Ammon's horn (tissue), 1 donor: ENCODE measurements around the gene SV2B.

Experiments
- DNase-seq: peaks from one replicate; pipeline ENCODE4 v3.0.0-alpha.2; 2016; ENCODE audit warnings: low spot score

SV2B gene

DNA sequence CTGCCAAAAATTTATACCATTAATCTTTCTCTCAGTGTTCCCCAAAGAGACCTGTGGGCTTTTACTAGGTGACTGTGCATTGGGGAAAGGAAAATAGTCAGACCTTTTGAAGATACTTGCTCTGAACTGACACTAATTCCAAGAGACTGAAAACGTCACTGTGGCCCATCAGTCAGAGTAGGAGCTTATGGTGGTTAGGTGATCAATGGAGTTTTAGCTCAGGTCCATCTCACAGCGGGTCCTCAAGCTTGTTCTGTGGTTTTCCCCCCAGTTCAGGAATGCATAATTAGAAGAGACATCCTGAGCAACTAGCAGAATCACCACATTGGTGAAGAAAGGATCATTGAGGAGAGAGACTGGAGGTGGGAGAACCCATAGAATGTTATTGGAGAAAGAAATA lies 134.7 kb downstream of the SV2B start:
- no peak for DNase-seq

DNA sequence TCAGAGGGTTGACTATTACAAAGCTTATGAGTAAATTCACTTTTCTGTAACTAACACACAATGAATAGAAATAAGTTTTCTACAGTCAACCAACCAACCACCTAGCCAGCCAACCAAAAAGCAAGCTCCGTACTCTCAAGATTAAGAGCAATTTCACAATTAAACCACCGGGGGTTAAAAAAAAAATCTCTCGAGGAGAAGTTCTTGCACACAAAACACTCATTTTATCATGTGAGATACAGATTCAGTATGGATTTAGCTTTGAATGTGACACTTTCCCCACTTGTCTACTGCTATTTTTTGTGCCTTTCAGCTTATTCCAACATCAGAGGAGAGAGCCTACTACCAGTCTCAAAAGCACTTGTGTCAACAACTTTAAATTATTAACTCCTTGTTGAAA lies 135.3 kb downstream of the SV2B start:
- DNase-seq = no peak

DNA sequence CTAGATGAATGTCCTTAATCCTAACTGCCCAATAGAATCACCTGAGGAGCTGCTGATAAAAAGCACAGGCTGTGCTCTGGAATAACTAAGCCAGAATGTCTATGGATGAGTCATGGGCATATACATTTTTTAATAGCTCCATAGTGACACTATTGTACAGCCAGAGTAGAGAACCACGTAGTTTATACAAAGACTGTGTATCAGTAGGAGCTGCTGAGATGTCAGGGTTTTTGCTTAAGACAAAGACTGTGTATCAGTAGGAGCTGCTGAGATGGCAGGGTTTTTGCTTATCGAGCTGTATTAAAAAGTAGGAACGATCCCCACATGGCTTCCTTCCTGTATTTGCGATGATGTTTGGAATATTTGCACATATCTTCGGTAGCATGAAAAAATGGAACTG lies 137.4 kb downstream of the SV2B start:
- no peak for DNase-seq

DNA sequence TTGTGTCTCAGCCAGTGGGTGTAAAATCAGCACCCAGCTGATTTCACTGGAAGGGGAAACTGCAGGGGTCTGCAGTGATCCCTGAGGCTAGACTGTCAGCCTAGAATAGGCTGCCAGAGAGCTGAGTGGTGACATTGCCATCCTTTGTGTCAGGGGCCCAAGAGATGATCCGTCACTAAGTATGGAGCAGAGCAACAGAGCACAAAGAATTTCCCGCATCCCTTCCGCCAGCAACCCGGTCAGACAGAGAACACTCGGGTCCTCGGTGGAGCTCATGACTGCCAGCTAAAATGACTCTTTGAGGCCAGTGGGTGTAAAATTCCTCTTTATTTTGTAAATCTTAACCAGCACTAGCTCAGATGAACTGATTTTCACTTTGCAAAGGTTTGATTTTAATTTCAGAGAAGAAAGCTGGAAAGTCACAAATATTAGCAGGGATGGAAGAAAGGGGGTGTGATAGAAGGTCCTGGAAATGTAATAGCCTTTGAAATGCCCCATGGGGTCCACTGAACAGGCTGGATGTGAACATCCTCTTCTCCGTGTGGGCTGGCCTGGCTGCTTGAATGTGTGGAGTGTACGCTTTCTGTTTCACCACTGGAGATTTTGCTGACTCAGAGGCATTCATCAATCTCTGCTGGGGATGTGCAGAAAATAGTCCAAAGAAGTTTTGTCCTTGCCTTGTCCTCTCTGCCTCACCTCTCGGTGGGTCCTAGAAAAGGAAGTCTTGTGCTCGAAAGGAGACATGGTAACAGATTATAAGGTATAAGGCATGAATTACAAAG lies 138.8 kb downstream of the SV2B start:
- peak; percentile 47 for DNase-seq

DNA sequence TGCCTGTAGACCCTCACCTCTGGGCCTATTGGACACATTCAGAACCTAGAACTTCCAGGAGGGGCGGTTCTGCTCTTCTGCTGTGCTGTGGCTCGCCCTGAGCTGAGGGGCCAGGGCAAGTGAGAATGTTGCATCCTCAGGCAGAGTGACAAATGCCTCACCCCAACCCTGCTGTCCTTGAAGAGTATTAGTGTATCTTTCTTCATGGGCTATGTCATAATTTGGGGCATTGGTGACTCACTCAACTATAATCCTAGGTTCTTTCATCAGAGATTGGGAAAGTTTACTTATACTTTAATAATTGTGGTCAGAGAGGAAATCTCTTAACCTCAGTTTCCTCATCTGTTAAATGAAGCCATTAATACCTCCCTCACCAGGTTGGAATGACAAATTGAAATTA lies 143.8 kb downstream of the SV2B start:
- no peak for DNase-seq

DNA sequence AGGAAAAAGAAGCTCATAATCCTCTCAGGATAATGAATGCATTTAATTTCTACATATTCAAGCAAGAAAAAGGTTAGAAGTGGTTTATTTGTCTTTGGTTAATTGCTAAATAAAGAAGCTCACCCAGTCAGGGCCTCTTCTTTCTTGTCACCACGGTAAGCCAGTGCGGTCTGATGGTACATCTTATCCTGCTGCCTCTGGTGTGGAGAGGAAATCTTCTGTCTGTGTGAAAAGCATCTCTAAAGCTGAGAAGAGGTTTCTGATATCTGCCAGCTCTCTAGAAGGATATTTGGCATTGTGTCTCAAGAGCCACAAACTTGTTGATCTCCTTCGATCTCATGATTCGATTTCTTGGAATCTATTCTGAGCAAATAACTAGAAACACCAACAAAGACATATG lies 144.9 kb downstream of the SV2B start:
- no peak for DNase-seq

DNA sequence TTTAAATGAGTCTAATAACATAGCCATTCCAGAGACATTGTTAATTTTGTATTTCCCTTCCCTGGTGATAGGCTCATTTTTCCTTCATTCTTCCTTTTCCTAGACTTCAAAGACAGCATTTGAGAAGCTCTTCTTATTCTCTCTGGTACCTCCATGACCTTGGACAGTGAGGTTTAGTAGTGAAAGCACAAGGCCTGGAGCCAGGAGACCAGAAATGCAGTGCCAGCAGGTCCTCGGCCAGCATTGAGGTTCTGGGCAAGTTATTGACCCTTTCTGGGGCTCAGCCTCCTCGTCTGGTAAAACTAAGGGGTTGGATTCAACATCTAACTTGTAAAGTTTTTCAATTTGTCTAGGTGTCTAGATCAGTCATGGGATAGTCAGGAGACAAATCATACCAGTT lies 146.9 kb downstream of the SV2B start:
- DNase-seq = no peak

DNA sequence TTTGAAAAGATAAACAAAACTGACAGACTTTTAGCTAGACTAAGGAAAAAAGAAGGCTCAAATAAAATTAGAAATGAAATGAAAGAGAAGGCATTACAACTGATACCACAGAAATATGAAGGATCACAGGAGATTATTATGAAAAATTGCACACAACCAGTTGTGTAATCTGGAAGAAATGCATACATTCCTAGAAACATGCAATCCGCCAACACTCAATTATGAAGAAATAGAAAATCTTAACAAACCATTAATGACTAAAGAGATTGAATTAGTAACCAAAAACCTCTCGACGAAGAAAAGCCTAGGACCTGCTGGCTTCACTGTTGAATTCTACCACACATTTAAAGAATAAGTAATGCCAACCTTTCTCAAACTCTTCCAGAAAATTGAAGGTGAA lies 149.5 kb downstream of the SV2B start:
- DNase-seq = no peak

DNA sequence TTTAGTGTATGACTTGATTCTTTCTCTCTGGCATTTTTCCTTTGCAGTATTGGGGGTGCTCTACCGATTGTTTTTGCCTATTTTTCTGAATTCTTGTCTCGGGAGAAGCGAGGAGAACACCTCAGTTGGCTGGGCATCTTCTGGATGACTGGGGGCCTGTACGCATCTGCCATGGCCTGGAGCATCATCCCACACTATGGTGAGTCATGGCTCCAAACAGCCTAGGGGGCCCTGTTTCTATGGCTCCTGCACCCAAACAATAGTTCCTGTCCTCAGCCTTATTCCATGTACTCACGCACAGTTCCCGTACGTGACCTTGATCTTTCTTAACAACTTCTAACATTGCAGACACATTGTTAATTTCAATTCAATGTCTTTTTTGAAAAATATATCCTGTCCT lies 152.3 kb downstream of the SV2B start:
- no peak for DNase-seq

DNA sequence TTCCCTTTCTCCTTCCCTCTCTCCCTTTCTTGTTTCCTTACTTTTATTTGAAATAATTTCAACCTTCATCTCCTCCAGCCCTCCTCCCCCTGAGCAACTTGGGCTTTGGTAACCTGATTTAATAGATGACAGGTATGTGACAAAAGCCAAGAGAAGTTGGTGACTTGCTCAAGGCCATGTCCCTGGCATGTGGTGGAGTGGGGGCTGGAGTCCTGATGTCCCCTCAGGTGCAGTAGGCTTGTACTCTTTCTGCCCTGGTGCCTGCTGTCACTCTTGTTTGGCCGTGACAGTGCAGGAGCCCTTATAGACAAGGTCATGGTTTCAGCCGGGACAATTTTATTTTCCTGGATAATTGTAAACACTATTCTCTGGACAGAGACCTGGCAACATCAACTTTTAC lies 152.7 kb downstream of the SV2B start:
- no peak for DNase-seq

DNA sequence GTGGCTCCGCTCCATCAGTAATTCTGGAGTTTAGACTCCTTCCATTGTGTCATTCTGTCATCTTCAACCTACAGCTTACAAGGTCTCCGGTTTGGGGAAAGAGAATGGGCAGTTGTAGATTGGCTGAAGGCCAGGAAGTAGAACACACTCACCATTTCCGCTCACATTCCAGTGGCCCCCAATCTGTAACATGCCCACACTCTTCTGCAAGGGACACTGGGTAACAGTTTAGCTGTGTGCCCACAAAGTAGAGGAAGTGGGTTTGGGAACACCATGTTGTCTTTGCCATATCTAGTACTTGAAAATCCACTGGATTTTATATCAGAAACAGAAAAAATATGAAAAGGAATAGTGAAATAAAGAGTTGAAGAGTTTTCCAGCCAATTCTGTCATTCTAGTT lies 153.5 kb downstream of the SV2B start:
- no peak for DNase-seq

DNA sequence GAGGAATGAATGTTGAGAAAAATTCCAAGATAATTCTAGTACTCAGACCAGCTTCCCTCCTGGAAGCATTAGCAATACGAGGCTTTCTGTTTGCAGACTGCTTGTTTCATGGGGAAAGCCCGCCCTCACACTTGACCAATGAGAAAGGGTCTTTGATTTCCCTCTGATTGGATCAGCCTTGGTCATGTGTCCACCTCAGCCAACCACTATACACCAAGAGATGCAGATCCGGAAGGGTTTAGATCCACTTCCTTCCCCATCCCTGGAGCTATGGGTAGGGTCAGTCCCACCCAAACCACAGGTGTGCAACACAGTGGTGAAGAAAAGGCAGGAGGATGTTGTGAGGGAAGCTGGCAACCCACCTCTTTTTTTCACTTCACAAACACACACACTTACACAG lies 154.7 kb downstream of the SV2B start:
- no peak for DNase-seq

DNA sequence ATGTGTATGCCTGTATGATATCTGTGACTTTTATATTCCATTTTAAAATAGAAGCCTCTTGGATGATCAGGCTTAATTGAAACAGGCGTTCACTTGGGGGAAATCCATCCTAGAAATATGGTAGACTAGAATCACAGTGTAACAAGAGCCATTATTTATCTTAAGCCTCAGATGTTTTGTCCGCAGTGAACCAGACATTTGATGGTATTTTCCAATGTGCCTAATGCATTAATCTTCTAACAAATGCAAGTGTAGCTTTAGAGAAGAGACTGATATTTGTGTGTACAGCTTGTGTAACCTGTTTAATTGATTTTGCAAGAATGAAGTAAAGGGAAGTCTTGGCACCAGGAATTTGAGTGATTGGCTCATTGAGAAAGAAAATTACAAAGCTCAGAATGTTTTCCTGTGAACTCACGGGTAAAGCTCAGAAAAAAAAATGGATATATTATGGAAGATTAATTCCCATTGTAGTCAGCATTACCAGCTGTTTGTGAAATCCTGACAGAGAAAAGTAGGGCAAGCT lies 155.7 kb downstream of the SV2B start:
- DNase-seq = no peak

DNA sequence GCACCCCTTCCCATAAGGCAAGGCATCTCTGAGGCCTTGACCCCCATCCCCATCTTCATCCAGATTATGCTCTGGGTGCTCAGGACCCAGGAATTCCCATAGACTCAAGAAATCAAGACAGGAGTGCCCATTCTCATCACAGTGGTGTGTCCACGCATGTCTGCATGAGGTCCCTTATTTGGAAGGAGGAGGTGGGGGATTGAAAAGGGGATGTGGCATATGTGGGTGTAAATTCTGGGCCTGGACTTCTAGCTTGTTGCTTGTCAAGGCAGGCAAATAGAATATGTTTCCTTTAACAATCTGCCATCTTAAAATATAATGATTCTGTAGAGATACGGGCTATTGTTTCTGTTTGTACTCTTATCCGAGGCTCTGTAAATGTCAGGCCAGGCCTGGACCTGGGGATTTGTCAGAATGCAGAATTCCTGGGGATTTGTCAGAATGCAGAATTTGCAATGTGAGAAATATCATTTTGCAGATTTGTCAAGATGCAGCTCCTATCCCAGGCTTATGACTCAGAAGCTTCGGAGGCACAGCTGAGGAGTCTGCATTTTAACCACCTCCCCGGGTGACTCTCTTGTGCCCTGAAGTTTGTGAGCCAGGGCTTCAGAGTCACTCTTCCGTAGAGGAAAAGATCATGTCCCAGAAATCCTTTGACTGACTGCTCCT lies 157.8 kb downstream of the SV2B start:
- no peak for DNase-seq

DNA sequence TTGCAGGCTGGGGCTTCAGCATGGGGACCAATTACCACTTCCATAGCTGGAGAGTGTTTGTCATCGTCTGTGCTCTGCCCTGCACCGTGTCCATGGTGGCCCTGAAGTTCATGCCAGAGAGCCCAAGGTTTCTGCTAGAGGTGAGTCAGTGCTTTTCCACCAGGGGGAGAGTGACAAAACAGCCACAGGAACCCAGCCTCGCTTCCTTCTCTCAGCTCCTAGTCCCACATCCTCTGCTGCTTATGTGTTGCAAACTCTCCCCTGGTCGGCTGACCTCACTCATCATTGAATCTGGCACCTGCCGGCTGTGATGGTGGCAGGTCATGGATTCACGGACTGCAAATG lies 158.3 kb downstream of the SV2B start:
- DNase-seq = no peak

DNA sequence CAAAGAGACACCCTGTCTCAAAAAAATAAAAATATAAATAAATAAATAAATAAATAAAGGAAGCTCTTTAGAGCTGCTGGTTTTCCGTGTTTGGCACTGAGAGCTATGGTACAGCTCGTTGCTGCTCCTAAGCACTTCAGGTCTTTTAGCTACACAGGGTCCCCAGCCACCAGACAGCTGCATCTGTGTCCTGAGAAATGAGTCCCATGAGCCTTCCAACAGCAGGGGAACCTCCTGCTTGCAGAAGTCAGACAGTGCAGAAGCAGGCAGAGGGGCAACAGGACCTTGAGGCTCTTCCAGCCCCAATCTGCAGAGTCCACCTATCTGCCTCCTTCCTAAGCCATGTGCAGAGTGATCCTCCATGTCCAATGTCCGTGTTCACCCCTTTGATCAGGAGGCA lies 159.0 kb downstream of the SV2B start:
- no peak for DNase-seq

DNA sequence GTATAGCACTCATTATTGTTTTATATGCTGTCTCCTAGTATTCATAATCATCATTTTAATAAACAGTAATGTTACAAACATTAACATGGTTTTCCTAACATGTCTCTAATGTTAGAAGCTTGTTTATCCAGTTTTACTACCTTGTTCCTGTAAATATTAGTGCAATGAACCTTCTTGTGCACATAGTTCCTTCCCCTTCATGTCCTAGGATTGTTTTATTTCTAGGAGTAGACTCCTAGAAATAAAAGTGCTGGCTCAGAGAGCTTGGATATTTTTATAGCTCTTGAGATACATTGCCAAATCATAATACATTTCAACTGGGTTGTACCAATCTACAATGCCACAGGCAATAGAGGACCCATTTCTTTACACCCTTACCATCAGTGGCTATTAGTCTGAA lies 161.3 kb downstream of the SV2B start:
- DNase-seq = no peak

DNA sequence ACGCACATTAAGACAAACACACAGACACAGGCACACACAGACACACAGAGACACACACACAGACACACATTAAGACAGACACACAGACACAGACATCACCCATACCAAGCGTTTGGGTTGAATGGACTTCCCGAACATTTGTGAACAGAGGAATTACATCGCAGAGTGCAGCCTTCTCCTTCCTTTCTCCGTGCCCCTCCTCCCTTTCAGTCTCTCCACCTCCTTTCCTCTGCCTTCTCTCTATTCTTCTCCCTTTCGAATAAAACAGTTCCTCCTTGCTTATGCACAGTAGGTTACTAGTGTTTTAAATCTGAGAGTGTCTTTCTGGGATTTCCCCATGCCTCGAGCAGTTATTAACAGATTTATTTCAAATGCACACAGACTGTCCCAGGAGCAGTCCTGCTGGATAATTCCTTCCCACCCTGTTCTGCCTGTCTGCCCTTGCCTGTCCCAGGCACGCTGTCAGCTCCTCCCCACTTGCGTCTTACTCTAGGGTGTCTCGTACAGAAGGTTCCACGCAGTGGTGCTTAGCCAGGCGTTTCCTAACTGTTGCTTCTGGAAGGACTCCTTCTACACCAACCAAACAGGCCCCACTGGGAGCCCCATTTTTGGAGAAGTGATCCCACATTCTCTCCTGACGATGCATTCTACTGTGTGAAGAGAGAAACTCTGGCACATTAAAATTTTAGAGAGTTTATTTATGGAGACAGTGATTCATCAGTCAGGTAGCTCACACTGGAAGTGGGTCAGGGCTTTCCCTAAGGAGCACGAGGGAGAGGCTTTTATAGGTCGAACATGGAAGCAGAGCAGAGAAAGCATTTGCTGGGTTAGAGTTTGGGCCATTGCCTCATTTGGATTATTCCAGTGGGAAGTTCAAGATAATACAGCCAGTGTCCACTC lies 163.8 kb downstream of the SV2B start:
- DNase-seq = no peak

DNA sequence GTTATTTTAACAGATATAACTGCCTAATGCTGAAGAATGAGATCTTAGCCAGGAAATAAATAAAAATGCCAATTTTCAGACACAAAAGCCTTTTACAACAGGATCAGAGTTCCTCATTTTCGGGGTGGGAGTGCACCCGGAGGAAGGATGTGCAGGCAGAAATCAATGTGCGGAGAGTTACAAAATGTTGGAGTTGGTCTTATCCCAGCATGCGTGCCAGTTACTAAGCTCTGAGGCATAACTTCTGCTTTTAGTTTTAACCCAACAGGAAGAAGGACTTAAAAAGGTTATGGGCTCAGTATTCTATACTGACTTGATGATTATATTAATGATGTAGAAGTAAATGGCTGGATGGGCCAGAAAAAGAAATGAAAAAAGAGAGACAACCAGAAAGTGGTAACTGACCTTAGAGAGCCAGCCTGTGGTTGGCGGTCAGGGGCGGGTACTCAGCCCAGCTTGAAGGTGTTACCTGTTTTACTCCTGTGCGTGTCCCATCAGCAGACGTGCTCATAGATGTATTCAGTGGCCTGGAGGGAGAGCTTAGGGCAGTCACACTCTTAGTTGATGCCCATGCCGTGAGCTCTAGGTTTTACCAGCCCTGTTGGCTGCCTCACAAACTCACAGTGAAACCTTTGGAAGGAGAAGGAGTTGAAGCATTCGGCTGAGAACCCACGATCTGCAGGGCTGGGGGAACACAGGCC lies 164.7 kb downstream of the SV2B start:
- no peak for DNase-seq

DNA sequence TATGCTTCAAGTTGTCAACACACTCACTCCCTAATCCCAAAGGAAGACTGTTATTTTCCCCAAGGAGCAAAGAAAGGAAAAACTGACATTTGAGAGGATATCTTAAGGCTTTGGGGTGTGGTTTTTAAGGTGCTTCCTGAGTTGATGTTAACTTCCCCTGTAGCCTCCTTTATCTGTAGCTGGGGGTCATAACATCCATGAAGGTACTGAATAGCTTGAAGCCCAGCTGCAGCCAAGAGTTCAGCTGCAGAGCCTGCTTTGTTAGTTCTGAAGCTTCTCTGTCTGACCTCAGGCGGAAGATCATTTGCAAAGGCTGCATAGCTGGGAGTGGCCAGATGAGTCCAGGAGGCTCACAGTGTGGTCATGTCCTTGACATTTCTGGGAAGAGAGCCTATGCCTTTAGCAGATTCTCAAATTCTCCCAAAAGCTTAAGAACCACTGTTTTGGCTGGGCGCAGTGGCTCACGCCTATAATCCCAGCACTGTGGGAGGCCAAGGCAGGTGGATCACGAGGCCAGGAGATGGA lies 165.4 kb downstream of the SV2B start:
- no peak for DNase-seq

DNA sequence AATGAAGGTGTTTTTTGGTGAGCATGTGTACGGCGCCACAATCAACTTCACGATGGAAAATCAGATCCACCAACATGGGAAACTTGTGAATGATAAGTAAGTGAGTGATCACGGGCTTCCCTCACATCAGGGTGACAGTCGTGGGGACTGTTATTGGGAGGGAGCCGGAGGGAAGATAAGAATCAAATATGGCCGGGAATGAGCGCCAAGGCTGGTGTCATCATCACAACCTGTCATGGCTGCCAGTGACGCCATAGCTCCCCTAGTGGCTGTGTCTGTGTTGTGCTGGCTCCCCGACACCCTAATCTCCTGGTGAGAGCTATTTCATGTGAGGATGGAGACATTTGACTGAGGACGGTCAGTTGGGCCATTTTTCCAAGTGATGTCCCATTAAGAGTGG lies 168.5 kb downstream of the SV2B start:
- DNase-seq = no peak

DNA sequence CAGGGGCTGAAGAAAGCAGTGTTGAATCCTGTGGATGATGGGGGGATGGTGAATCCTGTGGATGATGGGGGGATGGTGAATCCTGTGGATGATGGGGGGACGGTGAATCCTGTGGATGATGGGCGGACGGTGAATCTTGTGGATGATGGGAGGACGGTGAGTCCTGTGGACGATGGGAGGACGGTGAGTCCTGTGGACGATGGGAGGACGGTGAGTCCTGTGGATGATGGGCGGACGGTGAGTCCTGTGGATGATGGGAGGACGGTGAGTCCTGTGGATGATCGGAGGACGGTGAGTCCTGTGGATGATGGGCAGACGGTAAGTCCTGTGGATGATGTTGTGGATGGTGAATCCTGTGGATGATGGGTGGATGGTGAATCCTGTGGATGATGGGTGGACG lies 170.7 kb downstream of the SV2B start:
- DNase-seq = no peak
